GM18861 (cell line): ENCODE data around the gene COL1A1.

ENCODE experiments used
- ATAC-seq: cut with Tn5 transposase; IDR thresholded peaks from one replicate; pipeline ENCODE4 v1.9.1; 2021; ENCODE audit not compliant: unreplicated experiment

The COL1A1 gene

GRCh38 chr17:50174444-50174843 lies 27.0 kb downstream of the COL1A1 start:
- no peak for ATAC-seq

- no peak for ATAC-seq
Measured at GRCh38 chr17:50173335-50173941, 28.0 kb downstream of the COL1A1 start.

GRCh38 chr17:50172936-50173334 lies 28.5 kb downstream of the COL1A1 start:
- ATAC-seq: no peak

- ATAC-seq: no peak
Measured at GRCh38 chr17:50172130-50172529, 29.3 kb downstream of the COL1A1 start.

GRCh38 chr17:50171371-50172071 lies 29.9 kb downstream of the COL1A1 start:
- ATAC-seq: no peak

GRCh38 chr17:50170662-50171370 lies 30.6 kb downstream of the COL1A1 start:
- peak; percentile 58 for ATAC-seq

- ATAC-seq: no peak
Measured at GRCh38 chr17:50169881-50170459, 31.5 kb downstream of the COL1A1 start.

- no peak for ATAC-seq
Measured at GRCh38 chr17:50169121-50169764, 32.2 kb downstream of the COL1A1 start.

GRCh38 chr17:50168319-50168718 lies 33.1 kb downstream of the COL1A1 start:
- no peak for ATAC-seq

- no peak for ATAC-seq
Measured at GRCh38 chr17:50167371-50167770, 34.1 kb downstream of the COL1A1 start.

GRCh38 chr17:50166518-50167181 lies 34.8 kb downstream of the COL1A1 start:
- no peak for ATAC-seq

GRCh38 chr17:50165867-50166517 lies 35.4 kb downstream of the COL1A1 start, which contains the start of gene SGCA:
Gene SGCA, plus strand, starts transcription at chr17:50166005. Its CDS starts 36 bp downstream, at chr17:50166041.
- no peak for ATAC-seq

- no peak for ATAC-seq
Measured at GRCh38 chr17:50165466-50165865, 36.0 kb downstream of the COL1A1 start.

GRCh38 chr17:50165066-50165465 lies 36.4 kb downstream of the COL1A1 start:
- ATAC-seq: no peak

GRCh38 chr17:50164697-50164988 lies 36.8 kb downstream of the COL1A1 start:
- no peak for ATAC-seq

GRCh38 chr17:50163843-50164696 lies 37.4 kb downstream of the COL1A1 start:
- ATAC-seq: no peak

GRCh38 chr17:50162466-50163254 lies 38.8 kb downstream of the COL1A1 start:
- ATAC-seq: no peak

GRCh38 chr17:50161911-50162288 lies 39.5 kb downstream of the COL1A1 start:
- ATAC-seq: no peak
